ENCODE data around the gene NDUFS3.
"Not testable (repeated sequence)": the region's sequence is repeated elsewhere in the genome, so short reads cannot be mapped to it uniquely, and the experiment has no call there.

NDUFS3 gene

DNA sequence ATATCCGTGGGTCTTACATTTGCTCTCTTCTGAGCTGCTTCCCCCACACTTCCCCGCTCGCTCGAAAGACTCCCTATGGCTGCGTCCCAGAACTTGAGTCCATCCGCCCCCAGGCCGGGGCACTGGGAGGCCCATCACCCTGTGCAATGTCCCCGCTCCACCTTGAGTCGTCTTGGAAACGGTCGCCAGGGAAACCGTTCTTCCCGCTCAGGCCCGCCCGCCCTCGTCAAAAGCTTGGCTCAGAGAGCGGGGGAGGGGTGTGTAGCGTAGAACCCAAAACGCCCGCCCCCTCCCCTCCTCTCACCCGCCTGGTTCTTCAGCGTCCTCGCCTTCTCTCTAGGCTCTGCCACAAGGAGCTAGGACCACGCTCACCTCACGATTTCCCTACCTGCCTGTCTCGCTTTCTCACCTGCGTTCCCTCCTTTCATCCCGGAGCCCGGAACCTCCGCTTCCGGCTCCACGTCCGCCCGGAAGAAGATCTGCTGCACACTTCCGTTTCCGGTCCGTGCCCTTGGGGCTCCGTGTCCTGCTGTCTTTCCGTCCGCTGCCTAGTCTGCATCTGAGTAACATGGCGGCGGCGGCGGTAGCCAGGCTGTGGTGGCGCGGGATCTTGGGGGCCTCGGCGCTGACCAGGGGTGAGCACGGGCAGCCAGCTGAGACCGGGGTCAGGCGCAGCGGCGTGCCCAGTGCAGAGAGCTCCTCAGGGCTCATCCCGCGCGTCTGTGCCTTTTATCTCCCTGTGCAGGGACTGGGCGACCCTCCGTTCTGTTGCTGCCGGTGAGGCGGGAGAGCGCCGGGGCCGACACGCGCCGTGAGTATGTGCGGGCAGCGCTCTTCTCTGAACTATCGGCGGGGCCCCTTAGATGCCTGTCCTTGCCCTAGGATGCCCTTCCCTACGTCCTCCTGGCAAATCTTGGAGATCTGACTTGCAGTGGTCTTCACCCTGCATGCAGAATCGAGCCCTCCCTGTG is at the start of gene NDUFS3, which contains the start of gene KBTBD4:
Gene NDUFS3, plus strand, starts transcription at position 551 of the 971 bp plus-strand sequence. Its CDS starts 18 bp downstream, at position 569.
Gene KBTBD4, minus strand, starts transcription at position 447 of the 971 bp plus-strand sequence. Its CDS starts 19 bp downstream, at position 428.
- peak; percentile 92 for DNase-seq

DNA sequence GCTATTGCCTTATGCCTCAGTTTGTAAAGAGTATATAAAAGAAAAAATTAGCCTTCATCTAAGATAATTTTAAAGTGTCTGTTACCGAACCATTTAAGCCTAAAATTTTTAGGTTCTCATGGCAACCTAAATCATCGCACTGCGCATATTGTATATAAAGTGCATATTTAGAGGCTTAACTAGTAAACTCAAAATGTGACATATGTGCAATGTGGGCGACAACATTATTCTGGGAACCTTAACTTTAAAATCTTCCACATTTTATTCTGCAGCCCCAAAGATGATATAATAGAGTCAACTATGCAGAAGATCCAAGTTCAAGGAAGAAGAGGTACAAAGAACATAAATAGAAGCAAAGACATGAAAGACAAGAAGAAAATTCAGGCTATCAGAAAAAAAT is 48.9 kb upstream of the NDUFS3 start:
- no peak for DNase-seq

DNA sequence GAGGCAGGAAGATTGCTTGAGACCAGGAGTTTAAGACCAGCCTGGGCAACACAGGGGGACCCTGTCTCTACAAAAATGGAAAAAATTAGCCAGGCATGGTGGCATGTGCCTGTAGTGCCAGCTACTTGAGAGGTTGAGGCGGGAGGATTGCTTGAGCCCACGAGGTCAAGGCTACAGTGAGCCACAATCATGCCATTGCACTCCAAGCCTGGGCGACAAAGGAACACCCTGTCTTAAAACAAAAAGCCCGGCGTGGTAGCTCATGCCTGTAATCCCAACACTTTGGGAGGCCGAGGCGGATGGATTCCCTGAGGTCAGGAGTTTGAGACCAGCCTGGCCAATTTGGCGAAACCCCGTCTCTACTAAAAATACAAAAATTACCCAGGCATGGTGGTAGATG is 48.2 kb upstream of the NDUFS3 start:
- not testable (repeated sequence) for DNase-seq

DNA sequence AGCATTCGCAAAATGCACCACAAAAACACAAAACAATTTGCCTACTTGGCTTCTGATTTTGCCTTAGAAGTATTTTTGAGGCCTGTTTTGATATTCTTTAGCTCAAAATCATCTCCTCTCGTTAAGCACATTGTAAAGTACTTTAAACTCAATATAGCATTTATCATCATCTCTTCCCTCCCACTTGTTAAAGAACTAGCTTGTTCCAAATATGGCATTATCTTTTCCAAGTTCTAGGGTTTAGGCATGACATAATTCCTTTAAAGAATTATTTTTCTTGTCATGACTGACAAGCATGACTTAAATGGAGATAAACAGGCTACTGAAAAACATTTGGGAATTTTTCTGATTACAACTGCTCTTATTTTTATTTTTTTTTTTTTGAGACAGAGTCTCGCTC is 47.2 kb upstream of the NDUFS3 start:
- DNase-seq: no peak

DNA sequence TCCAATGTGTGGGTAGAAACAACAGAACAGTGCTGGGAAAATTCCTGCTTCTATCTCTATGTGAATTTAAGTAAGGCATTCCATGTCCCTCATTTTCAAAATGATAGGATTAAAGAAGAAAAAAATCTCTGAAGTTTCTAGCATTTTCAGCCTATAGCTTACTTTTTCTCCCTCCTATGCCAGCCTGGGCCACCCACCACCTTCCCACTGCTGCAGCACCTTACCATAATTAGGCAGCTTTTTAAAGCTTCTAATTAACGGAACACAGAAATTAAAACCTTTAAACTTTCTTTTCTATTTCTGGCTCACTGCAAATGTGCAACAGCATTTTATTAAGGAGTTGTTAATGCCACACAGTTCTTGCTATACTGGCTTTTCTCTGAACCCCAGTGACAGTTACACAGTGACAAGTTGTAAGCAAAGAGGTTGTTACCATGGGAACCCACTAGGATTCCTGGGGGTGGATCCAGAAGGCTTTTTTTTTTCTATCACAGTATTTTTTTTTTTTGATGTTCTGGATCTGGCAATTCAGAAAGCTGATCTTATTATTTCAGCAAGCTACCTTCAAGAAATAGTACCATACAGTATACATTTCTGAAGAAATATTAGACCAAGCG is 46.2 kb upstream of the NDUFS3 start:
- no peak for DNase-seq

DNA sequence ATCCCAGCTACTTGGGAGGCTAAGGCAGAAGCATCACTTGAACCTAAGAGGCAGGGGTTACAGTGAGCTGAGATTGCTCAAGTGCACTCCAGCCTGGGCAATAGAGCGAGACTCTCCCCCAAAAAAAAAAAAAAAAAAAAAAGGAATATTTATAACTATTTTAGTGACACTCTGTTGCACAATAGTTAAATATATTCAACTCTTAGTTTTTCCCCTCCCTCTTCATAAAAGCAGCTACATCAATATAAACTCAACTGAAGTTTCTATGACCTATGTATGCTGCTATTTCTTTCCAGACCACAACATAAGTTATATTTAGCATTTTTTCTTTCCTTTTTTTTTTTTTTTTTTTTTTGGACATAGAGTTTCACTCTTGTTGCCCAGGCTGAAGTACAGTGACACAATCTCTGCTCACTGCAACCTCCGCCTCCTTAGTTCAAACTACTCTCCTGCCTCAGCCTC is 45.2 kb upstream of the NDUFS3 start:
- DNase-seq: no peak

DNA sequence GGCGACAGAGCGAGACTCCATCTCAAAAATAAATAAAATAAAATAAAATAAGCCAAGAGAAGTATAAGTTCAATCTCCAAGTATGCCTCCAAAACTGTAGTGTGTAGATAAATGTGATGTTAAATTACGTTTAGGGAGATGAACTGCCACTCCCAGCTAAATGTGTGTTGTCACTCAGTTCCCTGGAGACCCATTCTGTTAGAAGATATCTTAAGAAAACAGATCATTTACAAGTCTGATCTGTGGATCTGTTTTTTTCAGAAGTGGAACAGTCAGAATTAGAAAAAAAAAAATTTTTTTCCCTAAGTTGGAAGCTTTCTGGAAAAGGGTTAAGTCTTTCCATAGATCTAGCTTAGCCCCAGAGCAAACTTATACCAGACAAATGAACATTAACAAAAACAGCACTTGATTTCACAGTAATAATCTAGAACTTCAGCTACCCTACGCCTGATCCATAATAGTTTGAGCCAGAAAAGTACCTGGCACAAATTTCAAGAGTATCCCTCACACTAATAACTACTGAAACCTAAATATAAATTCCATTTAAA is 44.1 kb upstream of the NDUFS3 start:
- no peak for DNase-seq

DNA sequence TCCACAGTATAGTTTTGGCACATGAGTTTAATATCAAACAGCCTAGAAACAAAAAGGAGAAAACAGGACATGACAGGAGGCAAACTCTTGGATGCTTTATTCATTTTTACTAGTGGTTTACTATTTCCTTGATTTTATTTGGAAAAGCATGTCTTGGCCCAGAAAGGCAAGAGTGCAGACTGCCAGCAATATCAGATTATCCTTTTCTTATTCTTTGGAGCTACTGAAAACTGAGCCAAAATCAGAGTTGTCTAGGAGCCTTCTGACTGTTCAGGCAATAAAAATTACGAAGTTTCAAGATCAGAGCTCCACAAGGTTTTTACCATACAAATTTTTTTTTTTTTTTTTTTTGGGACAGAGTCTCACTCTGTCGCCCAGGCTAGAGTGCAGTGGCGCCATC is 42.0 kb upstream of the NDUFS3 start:
- no peak for DNase-seq

DNA sequence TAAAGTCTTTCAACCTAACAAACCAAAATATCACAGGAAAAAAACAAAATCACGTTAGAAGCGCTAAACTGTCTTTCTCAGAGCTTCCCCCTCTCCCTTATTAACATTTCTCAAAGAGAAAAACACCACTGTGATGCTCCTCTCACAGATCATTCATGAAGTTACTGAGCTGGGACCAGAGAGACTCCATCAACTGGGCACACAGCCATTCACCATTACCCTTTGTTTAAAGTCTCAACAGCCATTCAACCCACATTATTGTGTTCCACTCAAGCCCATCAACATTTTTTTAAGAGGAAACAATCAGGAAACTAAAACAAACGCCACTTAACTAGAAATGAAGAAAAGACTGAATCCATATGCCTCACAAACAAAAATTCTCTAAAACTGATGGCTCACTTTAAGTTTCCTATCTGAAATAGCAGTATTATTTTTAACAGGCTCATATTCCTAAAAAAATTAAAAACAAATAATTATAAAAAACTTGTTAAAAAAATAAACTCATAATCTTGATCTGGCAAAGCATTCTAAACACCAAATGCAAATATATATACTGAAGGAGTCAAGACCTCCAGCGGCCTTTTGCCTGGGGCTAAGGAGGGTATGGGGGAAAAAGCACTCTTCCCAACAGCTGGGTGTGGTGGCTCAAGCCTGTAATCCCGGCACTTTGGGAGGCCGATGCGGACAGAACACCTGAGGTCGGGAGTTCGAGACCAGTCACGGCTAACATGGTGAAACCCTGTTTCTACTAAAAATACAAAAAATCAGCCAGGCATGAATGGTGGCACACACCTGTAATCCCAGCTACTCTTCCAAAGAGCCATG is 39.9 kb upstream of the NDUFS3 start:
- no peak for DNase-seq

DNA sequence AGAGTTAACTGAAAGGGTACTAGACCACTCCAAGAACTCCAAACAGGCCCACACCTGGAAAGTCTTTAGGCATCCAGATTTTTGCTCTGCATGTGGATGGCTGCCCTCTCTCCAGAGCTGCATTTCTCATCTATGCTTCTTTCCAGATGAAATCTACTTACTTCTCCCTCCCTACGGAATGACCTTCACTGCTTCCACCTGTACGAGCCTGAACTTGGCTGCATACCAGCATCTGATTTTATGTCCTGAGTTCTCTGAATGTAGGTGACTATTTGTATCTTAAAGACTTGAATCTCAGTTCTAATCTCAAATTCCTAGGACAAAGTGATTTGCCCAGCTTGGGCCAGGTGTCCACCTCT is 39.2 kb upstream of the NDUFS3 start:
- DNase-seq: no peak

DNA sequence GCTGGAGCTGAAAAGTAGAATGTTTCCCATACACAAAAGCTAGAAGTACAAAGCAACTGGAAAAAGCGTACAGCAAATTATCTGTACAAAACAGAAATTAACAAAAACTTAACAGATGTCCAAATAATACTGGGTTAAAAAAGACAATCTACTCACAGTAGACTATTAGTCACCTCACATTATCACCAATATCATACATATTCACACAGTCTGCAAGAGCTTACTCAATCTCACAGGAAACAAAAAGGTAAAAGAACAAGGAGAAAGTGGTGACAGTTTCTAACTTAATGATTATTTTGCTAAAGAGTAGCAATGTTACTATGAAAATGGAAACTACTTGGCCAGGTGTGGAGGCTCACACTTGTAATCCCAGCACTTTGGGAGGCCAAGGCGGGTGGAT is 37.8 kb upstream of the NDUFS3 start:
- DNase-seq: no peak

DNA sequence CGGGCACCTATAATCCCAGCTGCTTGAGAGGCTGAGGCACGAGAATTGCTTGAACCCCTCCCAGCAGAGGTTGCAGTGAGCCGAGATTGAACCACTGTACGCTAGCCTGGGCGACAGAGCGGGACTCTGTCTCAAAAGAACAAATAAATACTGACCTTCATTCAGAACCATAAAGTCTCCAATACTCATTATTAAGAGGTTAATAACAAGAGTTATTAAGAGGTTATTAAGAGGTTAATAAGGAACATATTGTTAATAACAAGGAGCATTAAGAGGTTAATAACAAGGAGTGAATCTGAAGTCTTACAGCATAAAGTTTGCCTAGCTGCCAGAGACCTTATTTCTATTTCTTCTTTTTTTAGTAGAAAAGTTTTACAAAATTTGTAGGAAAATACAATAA is 33.6 kb upstream of the NDUFS3 start:
- no peak for DNase-seq

DNA sequence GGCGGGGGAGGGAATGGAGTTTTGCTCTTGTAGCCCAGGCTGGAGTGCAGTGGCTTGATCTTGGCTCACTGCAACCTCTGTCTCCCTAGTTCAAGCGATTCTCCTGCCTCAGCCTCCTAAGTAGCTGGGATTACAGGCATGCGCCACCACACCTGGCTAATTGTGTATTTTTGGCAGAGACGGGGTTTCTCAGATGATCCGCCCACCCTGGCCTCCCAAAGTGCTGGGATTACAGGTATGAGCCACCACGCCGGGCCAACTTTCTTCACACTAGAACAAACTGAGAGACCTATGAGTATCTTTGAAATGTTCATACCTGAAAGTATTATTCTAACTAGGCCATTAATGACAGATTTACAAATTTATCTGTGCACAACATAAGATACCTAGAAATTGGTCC is 32.6 kb upstream of the NDUFS3 start:
- DNase-seq: not testable (repeated sequence)

DNA sequence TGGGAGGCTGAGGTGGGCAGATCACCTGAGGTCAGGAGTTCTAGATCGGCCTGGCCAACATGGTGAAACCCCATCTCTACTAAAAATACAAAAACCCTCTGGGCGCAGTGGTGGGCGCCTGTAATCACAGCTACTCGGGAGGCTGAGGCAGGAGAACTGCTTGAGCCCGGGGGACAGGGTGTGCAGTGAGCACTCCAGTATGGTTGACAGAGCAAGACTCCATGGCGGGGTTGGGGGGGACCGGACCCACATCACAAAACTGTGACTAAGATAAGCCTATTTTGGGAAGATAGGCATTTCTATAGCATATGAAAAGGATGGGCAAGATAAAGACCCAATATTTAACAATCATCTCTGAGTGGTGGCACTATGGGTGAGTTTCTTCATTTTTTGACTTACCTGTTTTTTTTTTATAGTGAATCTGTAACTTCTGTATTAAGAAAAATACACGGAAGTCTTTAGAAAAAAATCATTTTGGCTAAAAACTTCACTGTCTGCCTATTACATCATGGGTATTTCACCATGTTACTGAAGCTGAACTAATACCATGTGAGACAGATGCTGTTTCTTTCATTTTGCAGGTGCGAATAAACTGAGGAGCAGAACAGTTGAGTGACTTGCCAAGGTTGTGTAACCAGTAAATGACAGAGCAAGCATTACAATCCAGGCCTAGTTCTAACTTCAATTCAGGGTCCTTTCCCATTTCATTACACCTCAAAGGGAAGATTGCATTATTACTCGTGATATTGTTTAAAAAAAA is 28.4 kb upstream of the NDUFS3 start:
- DNase-seq: no peak

DNA sequence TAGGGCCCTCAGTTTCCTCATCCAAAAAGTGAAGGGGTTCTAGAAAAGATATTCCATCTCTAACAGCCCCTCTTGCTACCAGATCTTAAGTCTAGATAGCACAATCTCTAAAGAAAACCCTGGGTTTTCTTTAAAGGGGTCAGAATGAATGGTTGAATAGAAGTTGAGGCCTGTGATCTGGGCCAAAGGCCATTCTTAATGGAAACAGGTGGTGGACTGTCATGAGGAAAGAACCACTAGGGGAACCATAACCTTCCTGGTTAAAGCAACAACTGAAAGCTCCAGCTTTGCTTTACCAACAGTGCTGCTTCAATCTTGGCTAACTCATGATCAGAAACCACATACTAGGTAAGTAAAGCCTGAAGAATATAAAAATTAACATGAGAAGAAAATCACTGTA is 27.8 kb upstream of the NDUFS3 start:
- DNase-seq: peak; percentile 42

DNA sequence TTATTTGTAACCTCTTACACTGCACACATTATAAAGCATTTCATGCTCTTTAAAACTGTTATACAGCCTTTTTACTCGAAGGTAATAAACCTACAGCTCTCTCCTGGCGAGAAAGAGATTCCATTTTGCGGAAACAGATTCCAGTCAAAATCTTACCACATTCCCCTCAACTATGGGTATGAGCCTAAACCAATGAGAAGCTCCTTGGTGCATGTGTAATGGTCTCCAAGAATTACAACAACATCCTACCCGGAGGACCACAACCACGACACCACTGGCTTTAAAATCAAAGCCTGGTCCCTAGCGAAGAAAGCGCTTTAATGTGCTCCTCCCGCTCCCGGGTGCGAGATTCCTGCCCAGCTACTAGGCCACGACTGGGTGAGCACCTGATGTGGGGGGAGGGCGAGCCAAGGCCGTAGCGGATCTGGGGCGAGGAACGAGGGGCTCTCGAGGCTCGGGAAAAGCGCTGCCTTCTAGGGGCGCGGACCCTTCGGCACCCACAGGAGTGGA is 26.8 kb upstream of the NDUFS3 start:
- DNase-seq: peak; percentile 36

DNA sequence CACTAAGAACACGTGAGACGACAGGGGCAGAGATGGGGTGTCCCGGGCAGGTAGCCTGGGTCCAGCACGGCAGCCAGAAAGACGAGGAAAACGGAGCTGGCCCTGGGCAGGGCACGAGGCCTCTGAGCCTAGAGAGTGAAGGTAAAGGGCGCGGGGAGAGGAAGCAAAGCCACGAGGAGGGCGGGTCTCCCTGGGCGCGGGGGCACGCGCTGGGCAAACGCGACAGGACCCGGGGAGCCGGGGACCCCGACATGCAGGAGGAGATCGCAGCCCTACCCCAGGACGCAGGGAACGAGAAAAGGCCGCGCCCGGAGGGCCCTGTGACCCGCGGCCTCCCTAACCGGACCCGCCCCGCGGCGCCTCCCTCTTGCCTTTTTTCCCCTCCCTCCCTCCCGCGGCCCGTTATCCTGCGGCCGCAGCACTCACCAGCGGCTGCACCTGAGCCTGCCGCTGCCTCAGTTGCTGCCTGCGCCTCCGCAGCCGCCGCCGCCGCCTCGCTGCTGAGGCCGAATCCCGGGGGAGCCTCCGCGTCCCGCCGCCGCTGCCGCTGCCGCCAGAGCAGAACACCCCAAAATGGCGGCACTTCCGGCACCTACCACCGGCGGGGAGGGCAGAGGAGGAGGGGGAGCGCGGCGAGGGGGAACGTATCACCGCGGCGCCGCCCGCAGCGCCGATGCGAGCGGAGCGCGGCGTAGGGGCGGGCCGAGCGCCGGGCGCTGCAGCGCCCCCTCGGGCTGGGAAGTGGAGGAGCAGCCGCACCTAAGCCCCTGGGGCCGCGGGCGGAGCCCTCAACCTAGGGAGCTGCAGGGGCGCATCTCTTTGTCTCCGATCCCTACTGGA is 26.1 kb upstream of the NDUFS3 start, which contains the start of gene CELF1:
Gene CELF1, minus strand, starts transcription at position 567 of the 840 bp plus-strand sequence. CDS start 53,609 bp downstream, outside the sequence.
- DNase-seq: peak; percentile 95

DNA sequence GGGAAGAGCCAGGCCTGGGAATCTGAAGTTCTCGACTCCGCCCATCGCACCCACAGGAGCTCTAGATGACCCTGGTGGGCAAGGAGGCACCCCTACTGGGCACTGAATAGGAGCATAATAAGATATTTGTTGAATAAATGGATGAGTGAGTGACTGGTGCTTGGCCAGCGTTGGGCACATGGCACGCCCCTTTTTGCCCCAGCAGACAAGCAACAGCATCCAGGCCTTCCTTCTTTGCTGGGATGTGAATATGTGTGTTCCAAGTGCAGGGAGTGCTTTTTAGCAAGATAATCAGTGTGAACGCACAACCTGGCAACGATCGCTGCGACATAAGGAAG is 25.5 kb upstream of the NDUFS3 start:
- DNase-seq: no peak

DNA sequence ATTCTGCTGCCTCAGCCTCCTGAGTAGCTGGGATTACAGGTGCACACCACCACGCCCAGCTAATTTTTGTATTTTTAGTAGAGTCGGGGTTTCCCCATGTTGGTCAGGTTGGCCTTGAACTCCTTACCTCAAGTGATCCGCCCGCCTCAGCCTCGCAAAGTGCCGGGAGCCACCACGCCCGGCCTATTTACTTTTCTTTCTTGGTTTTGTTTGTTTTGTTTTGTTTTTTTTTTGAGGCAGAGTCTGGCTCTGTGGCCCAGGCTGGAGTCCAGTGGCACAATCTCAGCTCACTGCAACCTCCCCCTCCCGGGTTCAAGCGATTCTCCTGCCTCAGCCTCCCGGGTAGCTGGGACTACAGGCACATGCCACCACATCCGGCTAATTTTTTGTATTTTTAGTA is 21.9 kb upstream of the NDUFS3 start:
- not testable (repeated sequence) for DNase-seq

DNA sequence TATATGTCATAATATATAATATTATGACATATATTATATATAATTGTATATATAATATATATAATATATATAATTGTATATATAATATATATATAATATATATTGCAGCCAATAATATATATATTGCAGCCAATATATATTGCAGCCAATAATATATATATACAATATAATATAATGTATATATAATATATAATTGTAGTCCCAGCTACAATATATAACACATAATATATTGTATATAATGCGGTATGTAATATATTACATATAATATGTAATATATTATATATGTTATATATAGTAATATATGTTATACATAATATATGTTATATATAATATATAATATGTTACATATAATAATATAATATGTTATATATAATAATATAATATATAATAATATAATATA is 20.2 kb upstream of the NDUFS3 start:
- no peak for DNase-seq

DNA sequence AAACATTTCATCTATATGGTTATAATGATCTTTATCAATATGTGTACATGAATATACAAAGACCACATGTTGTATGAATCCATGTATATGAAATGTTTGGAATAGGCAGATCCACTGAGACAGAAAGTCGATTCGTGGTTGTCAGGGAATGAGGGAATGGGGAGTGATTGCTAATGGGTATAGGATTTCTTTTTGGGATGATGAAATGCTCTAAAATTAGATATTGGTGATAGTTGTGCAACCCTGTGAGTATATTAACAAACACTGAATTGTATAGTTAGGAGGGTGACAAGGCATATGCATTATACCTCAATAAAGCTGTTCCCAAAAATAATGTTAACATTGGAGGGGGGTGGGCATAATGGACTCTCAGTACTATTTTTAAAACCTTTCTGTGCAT is 18.4 kb upstream of the NDUFS3 start:
- no peak for DNase-seq

Measured in activated CD4-positive, alpha-beta T cell treated with anti-CD3 and anti-CD28 coated beads, Interleukin-10, Interleukin-2, amounts not matched to agents 100 ng/mL and 50 ng/mL, durations not matched to agents 16 hours and 8 hours (primary cell).